Suppressor macrophage (primary cell): ENCODE data around the gene FCER2.
A peak's percentile ranks its signal among the peaks of the same experiment; 100 is the strongest.

Source experiments
- DNase-seq, 4 experiments: peaks; one replicate each; pipeline ENCODE4 v3.0.0-alpha.2; 2020 to 2022

FCER2 gene

DNA sequence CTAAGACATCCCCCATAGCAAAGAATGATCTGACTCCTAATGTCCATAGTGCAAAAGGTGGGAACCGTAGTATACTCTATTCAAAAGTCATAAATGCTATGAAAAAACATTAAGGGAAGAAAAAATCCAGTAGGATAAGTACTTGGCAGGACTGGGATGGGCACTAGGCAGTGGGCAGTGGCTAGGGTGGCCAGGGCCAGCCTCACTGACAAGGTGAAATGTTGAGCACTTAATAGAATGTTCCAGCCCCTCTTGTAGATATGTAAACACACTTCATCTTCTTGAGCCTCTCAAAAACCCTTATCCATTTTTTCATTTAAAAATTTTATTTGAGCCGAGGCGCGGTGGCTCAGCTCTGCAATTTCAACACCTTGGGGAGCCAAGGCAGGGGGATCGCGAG, 31.4 kb upstream of the FCER2 start:
- no peak for DNase-seq

DNA sequence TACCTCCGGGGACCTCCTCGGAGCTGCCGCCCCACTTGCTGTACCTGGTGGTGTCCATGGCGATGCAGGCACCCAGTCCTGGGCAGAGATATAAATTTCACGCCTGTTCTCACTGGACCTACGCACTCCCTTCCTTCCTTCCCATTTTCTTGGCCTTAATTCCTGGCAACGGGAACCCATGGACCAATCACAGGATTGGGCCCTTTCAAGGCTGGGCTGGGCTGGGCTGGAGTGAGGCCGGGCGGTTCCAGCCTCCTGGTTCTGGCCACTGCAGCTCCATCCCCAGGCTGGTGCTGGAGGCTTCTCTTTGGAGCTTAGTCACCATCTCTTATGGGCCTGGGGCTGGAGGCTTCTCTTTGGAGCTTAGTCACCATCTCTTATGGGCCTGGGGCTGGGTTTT, 30.1 kb upstream of the FCER2 start, which contains the start of gene CLEC4G:
CLEC4G (minus strand) TSS at position 66 of the 400 bp plus-strand sequence; CDS start at position 58, 8 bp downstream.
- no peak for DNase-seq

DNA sequence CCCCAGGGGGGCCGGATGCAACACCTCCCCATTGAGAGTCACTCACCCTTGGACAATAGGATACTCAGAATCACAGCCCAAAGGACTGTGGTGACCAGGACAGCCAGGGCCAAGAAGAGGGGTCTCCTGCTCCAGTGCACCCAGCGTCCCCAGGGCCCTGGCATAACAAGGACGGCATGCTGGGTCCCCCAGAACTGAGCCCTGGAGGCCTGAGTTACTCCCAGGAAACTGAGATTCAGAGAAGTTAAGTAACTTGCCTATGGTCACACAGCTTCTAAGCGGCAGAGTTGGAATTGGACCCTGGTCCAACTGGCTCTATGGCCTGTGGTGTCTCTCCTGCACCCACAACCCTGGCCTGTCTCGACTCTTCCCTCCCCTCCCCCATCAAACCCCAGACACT, 29.7 kb upstream of the FCER2 start:
- no peak for DNase-seq

DNA sequence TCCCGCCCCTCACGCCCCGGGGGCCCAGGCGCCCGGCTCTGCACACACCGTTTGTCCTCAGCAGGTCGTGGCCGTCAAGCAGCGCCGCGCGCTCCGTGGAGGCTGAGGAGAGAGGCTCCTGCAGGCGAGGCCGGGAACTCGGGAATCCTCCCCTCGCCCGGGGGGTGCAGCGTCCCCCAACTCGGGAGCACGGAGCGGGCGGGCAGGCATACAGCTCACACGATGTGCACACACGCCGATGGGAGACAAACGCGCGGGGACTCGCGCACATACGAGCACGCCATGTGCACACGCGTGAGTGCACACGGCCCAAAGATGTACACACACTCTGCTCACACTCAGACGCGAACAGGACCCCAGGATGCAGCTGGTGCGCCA, 29.3 kb upstream of the FCER2 start:
- no peak for DNase-seq

DNA sequence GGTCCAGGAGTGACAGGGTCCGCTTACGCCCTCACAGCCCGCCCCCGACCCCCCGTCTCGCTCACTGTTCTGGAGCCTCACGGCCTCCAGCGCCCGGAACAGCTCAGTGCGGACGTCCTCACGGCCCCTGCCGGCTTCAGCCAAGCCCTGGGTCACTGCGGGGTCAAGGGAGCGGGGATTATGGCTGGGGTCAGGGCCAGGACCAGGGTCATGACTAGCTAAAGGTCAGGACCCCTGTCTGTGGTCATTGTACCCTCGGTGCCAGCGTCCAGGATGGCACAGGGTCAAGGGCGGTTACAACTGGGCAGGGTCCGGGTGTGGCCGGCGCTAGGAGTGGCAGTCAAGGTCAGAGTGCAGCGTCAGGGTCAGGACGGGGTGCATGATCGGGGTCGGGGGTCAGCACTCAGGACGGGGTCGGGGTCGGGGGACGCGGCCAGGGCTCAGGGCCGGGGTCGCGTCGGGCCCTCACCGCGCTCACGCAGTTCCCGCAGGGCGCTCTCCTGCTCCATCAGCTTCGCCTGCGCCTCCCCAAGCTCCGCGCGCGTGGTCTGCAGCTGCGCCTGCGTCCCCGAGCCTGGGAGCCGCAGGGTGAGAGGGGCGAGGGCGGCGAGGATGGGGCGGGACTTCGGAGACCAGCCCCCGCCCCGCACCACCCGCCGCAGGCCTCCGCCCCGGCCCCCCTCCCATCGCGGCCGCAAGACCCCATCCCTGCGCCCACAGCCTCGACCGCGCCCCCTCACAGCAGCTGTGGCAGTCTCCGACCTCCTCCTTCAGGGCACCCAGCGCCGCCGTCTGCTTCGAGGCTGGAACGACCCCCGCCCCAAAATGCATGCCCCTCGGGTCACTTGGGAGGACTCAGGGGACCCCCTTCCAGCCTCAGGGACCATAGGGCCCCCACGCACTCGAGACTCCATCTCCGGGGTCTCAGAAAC, 28.6 kb upstream of the FCER2 start:
- peak in 1 of 4 experiments; percentile 34 for DNase-seq

DNA sequence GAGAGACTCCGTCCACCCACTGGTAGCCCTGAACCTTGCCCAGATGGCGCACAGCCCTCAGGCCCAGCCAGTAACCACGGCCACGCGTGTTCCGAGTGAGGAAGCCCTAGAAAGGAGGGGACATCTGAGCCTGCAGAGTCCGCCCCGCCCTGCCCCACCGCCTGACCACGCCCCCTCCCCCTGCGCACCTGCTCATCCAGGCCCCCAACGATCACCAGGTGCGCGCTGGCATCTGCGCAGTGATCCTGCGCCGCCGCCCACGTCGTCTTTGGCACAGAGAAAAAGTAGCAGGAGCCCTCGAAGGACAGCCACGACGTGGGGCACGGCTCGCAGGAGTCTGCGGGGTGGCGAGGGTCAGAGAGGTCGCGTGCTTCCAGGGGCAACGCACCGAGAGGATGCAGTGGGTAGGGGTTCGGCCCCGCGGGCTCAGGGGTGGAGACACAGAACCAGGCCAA, 27.9 kb upstream of the FCER2 start:
- no peak for DNase-seq

DNA sequence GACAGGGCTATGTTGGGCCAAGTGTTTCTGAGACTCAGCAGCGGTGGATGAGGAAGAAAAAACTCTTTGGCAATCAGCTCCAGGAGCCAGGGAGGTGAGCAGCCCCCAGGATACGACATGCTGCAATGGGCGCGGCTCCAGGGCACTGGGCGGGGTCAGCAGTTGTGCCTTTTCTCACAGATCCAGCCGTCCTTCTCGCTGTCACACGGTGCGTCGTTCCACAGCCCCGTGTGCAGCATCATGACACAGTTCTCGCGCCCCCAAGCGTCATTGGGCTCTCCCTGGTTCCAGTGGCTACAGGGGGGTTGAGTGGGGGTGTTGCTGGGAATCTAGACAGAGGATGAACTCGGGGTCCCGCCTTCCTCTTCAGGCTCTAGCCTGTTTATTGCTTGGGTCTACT, 27.3 kb upstream of the FCER2 start:
- DNase-seq, result peak in 2 of 4 experiments; percentile 29 to 32

DNA sequence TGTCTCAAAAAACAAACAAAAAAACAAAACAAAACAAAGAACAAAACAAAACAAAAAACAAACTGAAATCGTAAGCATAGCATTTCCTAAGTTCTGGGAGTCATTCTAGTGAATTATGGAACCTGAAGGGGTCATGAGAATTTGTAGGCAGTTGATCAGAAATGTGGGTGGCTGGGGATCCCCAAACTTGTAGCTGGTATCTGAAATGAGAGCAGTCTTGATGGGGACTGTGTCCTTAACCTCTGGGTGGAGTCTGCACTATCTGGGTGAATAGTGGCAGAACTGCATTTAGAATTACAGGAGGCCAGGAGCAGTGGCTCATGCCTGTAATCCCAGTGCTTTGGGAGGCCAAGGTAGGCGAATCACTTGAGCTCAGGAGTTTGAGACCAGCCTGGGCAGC, 23.9 kb upstream of the FCER2 start:
- no peak for DNase-seq

DNA sequence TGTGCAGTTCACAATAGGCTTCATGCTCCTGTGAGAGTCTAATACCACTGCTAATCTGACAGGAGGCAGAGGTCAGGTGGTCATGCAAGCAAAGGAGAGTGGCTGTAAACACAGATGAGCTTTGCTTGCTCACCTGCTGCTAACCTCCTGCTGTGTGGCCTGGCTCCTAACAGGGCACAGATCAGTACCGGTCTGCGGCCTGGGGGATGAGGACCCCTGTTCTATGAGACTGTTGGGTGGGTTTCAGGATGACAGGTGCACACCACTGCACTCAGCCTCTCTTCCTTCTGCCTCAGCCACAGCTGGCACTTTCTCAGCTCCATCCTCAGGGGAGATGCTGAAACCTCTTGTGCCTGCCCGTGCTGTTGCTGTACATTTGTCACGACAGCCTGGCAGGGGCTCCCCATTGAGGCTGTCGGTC, 20.3 kb upstream of the FCER2 start:
- no peak for DNase-seq

DNA sequence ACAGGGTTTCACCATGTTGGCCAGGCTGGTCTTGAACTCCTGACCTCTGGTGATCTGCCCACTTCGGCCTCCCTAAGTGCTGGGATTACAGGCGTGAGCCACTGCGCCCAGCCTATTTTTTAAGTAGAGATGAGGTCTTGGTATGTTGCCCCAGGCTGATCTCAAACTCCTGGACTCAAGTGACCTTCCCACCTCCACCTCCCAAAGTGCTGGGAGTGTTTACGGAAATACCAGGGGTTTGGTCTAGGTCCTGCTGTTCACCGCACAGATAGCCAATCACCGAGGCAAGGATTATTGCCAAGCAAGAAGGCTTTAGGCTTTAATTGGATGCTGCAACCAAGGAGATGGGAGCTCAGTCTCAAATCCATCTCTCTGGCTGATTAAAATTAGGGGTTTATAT, 18.4 kb upstream of the FCER2 start:
- no peak for DNase-seq

DNA sequence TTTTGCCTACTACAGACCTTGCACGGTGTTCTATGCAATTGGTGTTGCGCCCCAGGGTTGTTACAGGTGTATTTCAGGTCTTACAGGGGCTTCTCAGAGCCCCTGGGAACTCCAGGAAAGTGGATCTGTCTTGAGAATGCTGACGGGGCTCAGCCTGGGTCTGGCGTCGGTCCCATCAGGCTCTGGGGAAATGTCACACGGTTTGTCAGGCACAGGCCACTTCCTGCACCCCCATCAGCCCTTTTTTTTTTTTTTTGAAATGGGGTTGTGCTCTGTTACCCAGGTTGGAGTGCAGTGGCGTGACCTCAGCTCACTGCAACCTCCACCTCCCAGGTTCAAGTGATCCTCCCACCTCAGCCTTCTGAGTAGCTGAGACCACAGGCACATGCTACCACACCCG, 16.7 kb upstream of the FCER2 start:
- DNase-seq, result peak in 1 of 4 experiments; percentile 39

DNA sequence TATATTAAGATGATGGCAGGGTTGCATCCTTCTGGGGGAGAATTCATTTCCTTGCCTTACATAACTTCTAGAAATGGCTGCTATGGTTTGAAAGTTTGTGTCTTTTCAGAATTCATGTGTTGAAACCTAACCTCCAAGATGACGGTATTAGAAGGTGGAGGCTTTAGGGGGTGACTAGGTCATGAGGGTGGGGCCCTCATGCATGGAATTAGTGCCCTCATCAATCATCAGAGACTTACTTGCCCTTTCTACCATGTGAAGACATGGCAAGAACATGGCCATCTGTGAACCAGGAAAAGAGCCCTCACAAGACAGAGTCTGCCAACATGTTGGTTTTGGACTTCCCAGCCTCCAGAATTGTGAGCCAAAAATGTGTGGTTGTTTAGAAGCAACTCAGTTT, 14.8 kb upstream of the FCER2 start:
- DNase-seq, result no peak

DNA sequence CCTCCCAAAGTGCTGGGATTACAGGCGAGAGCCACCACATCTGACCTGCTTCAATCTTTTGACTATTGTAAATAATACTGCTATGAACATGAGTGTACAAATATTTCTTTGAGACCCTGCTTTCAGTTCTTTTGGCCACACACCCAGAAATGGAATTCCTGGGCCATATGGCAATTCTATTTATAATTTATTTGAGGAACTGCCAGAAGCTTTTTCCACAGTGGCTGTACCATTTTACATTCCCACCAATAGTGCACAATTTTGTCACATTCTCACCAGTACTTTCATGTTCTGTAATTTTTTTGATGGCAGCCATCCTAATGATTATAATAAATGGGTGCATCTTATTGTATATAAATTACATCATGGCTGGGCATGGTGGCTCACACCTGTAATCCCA, 13.7 kb upstream of the FCER2 start:
- peak in 1 of 4 experiments; percentile 40 for DNase-seq

DNA sequence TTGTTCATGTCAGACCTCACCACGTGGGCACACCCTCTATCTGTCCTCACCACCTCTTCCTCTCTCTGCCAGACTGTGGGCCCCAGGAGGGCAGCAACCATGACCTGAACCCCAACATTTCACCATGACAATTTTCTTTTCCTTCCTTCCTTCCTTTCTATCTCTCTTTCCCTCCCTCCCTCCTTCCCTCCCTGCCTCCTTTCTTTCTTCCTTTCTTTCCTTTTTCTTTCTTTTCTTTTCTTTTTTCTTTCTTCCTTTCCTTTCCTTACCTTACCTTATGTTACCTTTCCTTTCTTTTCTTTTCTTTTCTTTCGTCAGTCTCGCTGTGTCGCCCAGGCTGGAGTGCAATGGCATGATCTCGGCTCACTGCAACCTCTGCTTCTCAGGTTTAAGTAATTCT, 8.7 kb upstream of the FCER2 start:
- no peak for DNase-seq

DNA sequence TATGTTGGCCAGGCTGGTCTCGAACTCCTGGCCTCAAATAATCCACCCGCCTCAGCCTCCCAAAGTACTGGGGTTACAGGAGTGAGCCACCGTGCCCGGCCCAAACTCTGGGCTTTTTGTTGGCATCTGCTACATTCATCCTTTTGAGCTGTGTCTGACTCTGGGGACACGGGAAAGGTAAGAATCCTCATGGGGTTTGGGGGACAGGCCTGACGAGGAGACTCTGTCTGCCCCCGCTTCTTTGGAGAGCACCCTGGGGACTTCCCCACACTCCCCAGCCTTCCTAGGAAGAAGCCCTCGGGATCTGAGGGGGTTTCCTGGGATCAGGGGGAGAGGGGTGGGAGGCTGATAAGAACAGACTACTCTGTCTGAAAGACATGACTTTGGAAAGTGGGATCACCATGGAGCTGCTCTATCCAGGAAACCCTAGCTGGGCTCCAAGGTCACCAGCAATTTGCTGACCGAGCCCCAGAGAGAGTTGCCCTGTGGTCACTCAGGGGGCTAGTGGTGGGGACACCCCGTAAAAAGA, 8.1 kb upstream of the FCER2 start:
- no peak for DNase-seq

DNA sequence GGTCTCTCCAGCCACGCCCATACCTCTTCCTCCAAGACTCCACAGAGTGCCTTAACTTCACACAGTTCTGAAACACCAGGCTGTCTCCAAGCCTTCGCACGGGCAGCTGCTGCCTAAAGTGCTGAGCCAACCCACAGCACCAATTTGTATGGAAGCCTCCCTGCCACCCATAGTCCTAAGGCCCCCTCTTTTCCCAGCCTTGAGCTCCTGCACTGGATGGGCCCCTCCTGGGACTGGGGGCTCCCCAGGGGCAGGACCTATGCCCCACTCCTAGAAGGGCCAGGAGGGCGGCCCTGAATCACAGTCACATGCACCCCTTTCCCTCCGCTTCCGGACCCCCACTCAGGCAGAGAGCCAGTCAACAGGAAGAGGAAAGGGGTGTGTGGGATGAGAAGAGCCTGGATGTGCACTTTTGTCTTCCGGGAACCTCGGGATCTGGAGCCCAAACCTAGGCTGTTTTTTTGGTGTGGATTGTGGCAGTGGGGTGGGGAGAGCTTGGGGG, 5.1 kb upstream of the FCER2 start:
- DNase-seq, result peak; percentile 34 to 69 (median 60)

DNA sequence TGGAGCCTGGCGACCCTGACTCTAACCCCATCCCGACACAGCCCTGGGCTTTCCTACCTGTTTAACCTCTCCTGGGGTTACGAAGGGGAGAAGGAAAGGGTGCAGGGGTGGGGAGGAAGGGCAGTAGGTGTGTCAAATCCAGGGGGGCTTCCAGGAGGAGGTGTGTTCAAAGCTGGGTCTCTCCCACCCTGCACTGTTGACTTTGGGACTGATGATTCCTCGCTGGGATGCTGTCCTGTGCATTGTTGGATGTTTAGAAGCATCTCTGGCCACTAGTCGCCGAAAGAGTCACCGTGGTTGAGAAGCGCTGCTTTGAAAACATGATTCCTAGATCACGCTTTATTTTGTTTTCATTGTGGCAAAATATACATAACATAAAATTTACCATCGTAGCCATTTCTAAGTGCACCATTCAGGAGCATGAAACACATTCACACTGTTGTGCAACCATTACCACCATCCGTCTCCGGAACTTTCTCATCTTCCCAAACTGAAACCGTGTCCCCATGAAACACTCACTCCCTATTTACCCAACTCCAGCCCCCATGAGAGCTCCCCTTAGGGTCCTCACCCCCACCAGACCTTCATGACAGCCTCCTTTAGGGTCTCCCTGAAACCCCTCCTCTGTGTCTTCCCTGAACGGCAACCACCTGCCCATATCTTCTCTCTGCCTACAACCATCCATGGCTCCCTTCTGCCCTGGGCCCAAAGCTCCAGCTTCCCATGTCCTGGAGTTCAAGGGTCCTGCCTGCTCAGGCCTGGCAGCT, 4.4 kb upstream of the FCER2 start:
- peak; percentile 11 to 66 (median 50) for DNase-seq

DNA sequence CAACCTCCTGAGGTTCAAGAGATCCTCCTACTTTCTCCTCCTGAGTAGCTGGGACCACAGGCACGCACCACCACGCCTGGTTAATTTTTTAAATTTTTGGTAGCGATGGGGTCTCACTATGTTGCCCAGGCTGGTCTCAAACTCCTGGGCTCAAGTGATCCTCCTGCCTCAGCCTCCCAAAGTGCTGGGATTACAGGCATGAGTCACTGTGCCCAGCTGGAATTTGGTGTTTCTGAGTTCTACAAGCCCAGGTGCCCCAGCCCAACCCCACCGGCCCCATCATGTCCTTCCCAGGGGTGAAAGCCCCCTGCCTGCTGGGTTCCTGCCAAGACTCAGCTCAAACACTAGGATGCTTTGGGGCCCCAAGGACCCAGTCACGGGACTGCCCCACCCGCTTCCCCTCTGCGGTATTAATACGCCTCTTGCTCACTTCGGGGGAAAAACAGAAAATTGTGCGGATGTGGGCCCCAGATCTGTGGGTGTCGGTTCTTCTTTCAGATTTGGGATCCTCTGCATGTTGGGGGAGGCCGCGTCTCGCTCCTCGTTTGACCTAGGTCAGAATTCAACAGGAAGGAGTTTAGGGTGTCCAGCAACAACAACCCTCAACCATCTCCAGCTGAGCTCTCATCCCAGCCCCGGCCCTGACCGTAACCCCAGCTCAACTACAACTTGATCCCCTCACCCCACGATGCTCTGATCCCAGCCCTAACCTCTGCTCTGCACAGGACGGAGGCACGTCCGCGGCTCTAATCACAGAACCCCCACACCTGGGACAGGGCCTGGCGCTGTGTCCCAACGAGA, 3.7 kb upstream of the FCER2 start:
- DNase-seq, result peak; percentile 89 to 94 (median 93)

DNA sequence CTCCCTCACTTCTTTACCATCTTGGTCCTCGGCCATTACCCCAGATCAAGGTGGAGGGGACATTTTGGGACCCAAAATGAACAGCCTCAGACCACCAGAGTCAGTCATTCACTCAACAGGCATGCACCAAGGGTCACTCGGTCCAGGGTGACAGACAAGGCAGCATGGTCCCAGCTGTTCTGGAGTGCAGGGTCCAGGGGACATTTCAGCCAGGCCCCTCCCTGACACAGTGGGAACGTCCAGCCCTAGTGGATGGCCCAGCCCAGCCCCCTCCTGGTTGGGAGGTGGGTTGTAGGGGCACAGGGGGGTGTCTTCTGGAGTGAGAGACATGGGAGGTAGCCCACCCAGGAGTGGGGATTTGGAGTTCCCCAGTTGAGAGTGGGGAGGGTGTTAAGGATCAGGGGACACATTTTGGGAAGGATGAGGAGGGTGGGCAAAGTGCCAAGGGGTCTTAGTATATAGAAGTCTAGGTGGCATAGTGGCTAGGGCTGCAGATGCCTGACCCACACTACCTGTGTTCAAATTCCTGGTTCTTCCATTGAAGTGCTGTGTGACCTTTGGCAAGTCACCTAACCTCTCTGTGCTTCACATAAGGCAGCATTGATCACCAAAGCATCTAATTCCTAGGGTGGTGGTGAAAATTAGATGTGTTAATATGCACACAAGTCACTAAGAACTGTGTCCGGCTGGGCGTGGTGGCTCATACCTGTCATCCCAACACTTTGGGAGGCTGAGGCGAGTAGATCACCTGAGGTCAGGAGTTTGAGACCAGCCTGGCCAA, 2.5 kb upstream of the FCER2 start:
- no peak for DNase-seq

DNA sequence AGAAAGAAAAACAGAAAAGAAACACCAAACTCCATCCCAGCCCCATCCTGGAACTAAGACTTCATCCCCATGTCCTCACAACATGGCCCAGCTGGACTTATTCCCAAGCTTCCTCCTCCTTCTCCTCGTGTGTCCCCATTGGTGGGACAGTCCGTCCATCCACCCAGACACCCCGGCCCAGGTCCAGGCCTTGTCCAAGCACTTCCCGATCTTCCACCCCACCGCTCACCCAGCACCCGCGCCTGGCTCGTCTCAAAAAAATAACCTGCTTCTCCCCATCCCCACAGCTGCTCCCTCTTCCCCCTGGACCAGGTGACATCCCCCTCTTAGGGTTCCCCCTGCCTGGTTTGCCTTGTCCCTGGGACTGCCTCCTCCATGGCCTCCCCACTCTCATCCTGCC, 1.4 kb upstream of the FCER2 start:
- DNase-seq, result no peak

DNA sequence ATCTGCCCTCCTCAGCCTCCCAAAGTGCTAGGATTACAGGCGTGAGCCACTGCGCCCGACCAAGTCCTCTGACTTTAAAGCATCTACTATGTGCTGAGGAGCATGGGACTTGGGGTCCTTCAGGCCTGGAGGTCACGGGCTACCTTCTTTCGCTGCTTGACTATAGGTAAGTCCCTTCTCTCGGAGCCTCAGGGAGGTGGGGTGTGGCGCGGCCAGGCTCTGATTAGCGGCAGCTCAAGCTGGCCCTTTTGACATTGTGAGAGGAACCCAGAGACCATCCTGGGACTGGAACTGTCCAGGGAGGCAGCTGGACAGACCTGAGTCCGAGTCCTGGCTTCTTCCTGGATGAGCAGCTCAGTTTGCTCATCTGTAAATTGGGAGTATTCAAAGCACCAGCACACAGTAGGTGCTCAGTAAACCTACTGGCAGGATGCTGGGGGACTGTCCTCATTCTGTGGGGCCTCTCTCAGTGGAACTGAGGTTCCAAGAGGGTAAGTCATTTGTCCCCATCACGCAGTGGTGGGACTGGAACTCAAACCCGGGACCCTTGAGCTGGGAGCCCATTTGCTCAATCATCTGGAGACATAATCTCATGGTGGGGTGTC, 780 bp downstream of the FCER2 start:
- DNase-seq, result no peak
